Measurements from ENCODE around the gene COL26A1. TPM values are rescaled to one million over a fixed set of nuclear protein-coding genes. Genes with fewer than 3 reads are reported as not detected.

COL26A1 gene
- total RNA-seq, 1 experiment from 2014 or later, result not detected

DNA sequence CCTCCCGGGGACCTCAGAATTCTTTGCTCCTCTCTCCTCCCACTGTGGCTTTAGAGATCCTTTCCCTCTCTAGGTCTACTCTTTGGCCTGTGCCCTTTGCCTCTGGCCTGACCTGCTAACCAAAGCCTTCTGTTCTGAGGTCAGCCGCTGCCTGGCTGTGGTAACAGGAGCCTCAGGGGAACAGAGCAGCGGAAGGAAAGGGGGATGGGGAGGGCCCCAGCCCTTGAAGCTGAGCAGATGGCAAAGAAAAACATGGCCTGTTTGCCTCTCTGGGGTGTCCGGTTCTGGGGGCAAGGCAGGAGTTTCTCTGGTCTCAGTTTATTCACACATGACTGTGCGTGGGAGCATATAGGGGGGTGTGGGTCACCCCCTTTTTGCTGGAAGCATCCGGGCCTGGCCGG lies 28.2 kb downstream of the COL26A1 start:
- Histone ChIP-seq H3K79me2 (ENCODE audit: low read length) (no peaks in the 10 kb centered on the region), H4K20me1 (ENCODE audit: low read length) (no peaks in the 10 kb centered on the region), H3K9me2 (replicated peaks; ENCODE audit: low read length) (no peaks in the 10 kb centered on the region), H3K27ac (ENCODE audit: low read length) (no peak overlapping the region), H3F3A (ENCODE audit: low read length, unreplicated experiment) (no peaks in the 10 kb centered on the region), H2AFZ (ENCODE audit: low read length) (no peak overlapping the region), H3K9me3 (ENCODE audit: low read length) (no peaks in the 10 kb centered on the region), H3K27me3 (ENCODE audit: low read length) (no peaks in the 10 kb centered on the region), H3K9ac (ENCODE audit: low read length) (no peak overlapping the region), H3K4me3 (ENCODE audit: low read length) (no peak overlapping the region), H3K4me2 (ENCODE audit: low read length) (no peak overlapping the region), H3K36me3 (ENCODE audit: low read depth, low read length) (no peaks in the 10 kb centered on the region), H3K4me1 (ENCODE audit: insufficient read depth, low read length) (no peaks in the 10 kb centered on the region)
- POLR2A ChIA-PET (ENCODE audit: unreplicated experiment), result no interaction called here
- CTCF ChIA-PET, result no interaction called here
- intact Hi-C loops (cut with micrococcal nuclease), result no loop called here
- DNase-seq, result no peak
- ATAC-seq, result no peak
- BruUV-seq (replicated peaks), result no TSS peak
- TF ChIP-seq EZH2phosphoT487 (IDR thresholded peaks at IDR 0.05; ENCODE audit: borderline replicate concordance, low read length) (no peak), EZH2 (IDR thresholded peaks at IDR 0.05; ENCODE audit: low read length, unreplicated experiment) (no peak)
- TF ChIP-seq, protein P1, sequence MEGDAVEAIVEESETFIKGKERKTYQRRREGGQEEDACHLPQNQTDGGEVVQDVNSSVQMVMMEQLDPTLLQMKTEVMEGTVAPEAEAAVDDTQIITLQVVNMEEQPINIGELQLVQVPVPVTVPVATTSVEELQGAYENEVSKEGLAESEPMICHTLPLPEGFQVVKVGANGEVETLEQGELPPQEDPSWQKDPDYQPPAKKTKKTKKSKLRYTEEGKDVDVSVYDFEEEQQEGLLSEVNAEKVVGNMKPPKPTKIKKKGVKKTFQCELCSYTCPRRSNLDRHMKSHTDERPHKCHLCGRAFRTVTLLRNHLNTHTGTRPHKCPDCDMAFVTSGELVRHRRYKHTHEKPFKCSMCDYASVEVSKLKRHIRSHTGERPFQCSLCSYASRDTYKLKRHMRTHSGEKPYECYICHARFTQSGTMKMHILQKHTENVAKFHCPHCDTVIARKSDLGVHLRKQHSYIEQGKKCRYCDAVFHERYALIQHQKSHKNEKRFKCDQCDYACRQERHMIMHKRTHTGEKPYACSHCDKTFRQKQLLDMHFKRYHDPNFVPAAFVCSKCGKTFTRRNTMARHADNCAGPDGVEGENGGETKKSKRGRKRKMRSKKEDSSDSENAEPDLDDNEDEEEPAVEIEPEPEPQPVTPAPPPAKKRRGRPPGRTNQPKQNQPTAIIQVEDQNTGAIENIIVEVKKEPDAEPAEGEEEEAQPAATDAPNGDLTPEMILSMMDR (conservative IDR thresholded peaks at IDR 0.05; ENCODE audit: low read depth, low read length), result no peak

DNA sequence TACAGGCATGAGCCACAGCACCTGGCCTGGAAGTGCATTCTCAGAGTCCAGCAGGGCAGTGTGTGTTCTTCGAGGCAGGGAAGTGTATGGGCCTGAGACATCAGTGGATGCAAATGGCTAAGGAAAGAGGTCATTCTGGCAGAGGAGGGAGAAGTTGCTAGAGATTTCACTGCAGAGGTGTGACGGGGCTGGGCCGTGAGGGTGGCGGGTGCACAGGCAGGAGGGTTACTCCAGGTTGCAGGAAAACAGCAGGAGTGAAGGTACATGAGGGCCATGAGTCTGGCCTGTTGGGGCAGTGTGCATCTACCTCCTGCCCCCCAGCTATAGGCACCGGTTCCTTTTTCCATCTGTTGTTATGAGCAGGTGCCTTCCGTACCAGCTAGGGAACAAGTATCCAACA lies 29.3 kb downstream of the COL26A1 start:
- Histone ChIP-seq H3K79me2 (ENCODE audit: low read length) (no peaks in the 10 kb centered on the region), H3K4me2 (ENCODE audit: low read length) (no peak overlapping the region), H3K9ac (ENCODE audit: low read length) (no peak overlapping the region), H3K9me3 (ENCODE audit: low read length) (no peaks in the 10 kb centered on the region), H3K4me1 (ENCODE audit: insufficient read depth, low read length) (no peaks in the 10 kb centered on the region), H4K20me1 (ENCODE audit: low read length) (no peaks in the 10 kb centered on the region), H2AFZ (ENCODE audit: low read length) (no peak overlapping the region), H3K27me3 (ENCODE audit: low read length) (no peaks in the 10 kb centered on the region), H3K27ac (ENCODE audit: low read length) (no peak overlapping the region), H3K36me3 (ENCODE audit: low read depth, low read length) (no peaks in the 10 kb centered on the region), H3F3A (ENCODE audit: low read length, unreplicated experiment) (no peaks in the 10 kb centered on the region), H3K9me2 (replicated peaks; ENCODE audit: low read length) (no peaks in the 10 kb centered on the region), H3K4me3 (ENCODE audit: low read length) (no peak overlapping the region)
- CTCF ChIA-PET, result no interaction called here
- ATAC-seq (no peak), DNase-seq (no peak)
- intact Hi-C loops (cut with micrococcal nuclease), result no loop called here
- no peak for TF ChIP-seq EZH2 (IDR thresholded peaks at IDR 0.05; ENCODE audit: low read length, unreplicated experiment)
- TF ChIP-seq, protein P1 (conservative IDR thresholded peaks at IDR 0.05; ENCODE audit: low read depth, low read length), result no peak
- no peak for TF ChIP-seq EZH2phosphoT487 (IDR thresholded peaks at IDR 0.05; ENCODE audit: borderline replicate concordance, low read length)
- BruUV-seq (replicated peaks), result no TSS peak
- POLR2A ChIA-PET (ENCODE audit: unreplicated experiment), result no interaction called here

GRCh38 chr7:101393865-101394264 lies 31.2 kb downstream of the COL26A1 start:
- Histone ChIP-seq H3K4me2 (ENCODE audit: low read length) (no peak overlapping the region), H3K36me3 (ENCODE audit: low read depth, low read length) (no peaks in the 10 kb centered on the region), H4K20me1 (ENCODE audit: low read length) (no peaks in the 10 kb centered on the region), H3K9ac (ENCODE audit: low read length) (no peak overlapping the region), H3K27ac (ENCODE audit: low read length) (no peak overlapping the region), H3K4me3 (ENCODE audit: low read length) (no peak overlapping the region), H3K9me2 (replicated peaks; ENCODE audit: low read length) (no peaks in the 10 kb centered on the region), H3K9me3 (ENCODE audit: low read length) (no peaks in the 10 kb centered on the region), H3F3A (ENCODE audit: low read length, unreplicated experiment) (no peaks in the 10 kb centered on the region), H2AFZ (ENCODE audit: low read length) (no peak overlapping the region), H3K4me1 (ENCODE audit: insufficient read depth, low read length) (no peaks in the 10 kb centered on the region), H3K27me3 (ENCODE audit: low read length) (no peaks in the 10 kb centered on the region), H3K79me2 (ENCODE audit: low read length) (no peaks in the 10 kb centered on the region)
- intact Hi-C loops (cut with micrococcal nuclease), result no loop called here
- ATAC-seq, result no peak
- no peak for TF ChIP-seq EZH2 (IDR thresholded peaks at IDR 0.05; ENCODE audit: low read length, unreplicated experiment)
- CTCF ChIA-PET, result no interaction called here
- POLR2A ChIA-PET (ENCODE audit: unreplicated experiment), result interaction anchor here (0.6 kb wide), 1 partner anchor 20 kb away, joined by 3 read pairs; no protein-coding TSS in a partner anchor
- no TSS peak for BruUV-seq (replicated peaks)
- DNase-seq, result no peak

All from PC-3 (cell line).